PC-3 (cell line): ENCODE measurements around the gene ASB18. TPM values are rescaled to one million over a fixed set of nuclear protein-coding genes. Genes with fewer than 3 reads are reported as not detected.

Experiments
- ATAC-seq: fragments of 200-7000 bp; cut with Tn5 transposase; 2 replicates; pipeline ENCODE4 v1.9.1; 2020; ENCODE audit warnings: mild to moderate bottlenecking, moderate library complexity
- BruUV-seq: library from RNA; stranded (reverse); fragments of 400-500 nt; replicated peaks from 2 replicates; lab custom pipeline; 2021; lab: Mats Ljungman, UMichigan
- CTCF ChIA-PET: fragments of 300-600 bp; sonication (Branson Sonifier 250); formaldehyde crosslinking; loops from one replicate; lab custom pipeline; 2022; ENCODE audit warnings: antibody characterized with exemption; lab: Charles Lee
- POLR2A ChIA-PET: fragments of 300-600 bp; sonication (Branson Sonifier 250); formaldehyde crosslinking; loops from one replicate; lab custom pipeline; 2022; ENCODE audit warnings: antibody characterized with exemption; ENCODE audit not compliant: unreplicated experiment; lab: Charles Lee
- DNase-seq: peaks from one replicate; pipeline ENCODE4 v3.0.0-alpha.2; 2015
- H2AFZ ChIP-seq: fragments of 300-600 bp; sonication (generic); 2 replicates; pipeline ENCODE4 v1.6.0; 2016; ENCODE audit warnings: antibody characterized with exemption, low read length
- H3F3A ChIP-seq: fragments of 300-600 bp; sonication (generic); one replicate; pipeline ENCODE4 v1.6.0; 2017; ENCODE audit warnings: antibody characterized with exemption, low read length, control low read depth, mild to moderate bottlenecking; ENCODE audit not compliant: unreplicated experiment
- H3K27ac ChIP-seq: fragments of 300-600 bp; sonication (generic); 2 replicates; pipeline ENCODE4 v1.5.1; 2016; ENCODE audit warnings: mild to moderate bottlenecking, low read length
- H3K27me3 ChIP-seq: fragments of 300-600 bp; sonication (generic); 2 replicates; pipeline ENCODE4 v1.6.1; 2016; ENCODE audit warnings: low read length, mixed read lengths
- H3K36me3 ChIP-seq: fragments of 300-600 bp; sonication (generic); 2 replicates; pipeline ENCODE4 v1.6.1; 2016; ENCODE audit warnings: low read depth, mixed run types, low read length, mixed read lengths
- H3K4me1 ChIP-seq: fragments of 300-600 bp; sonication (generic); 2 replicates; pipeline ENCODE4 v1.5.1; 2016; ENCODE audit warnings: low read length; ENCODE audit not compliant: insufficient read depth
- H3K4me2 ChIP-seq: fragments of 300-600 bp; sonication (generic); 2 replicates; pipeline ENCODE4 v1.6.0; 2016; ENCODE audit warnings: low read length
- H3K4me3 ChIP-seq: fragments of 300-600 bp; sonication (generic); 2 replicates; pipeline ENCODE4 v1.5.1; 2016; ENCODE audit warnings: mild to moderate bottlenecking, low read length, mixed read lengths
- H3K79me2 ChIP-seq: fragments of 300-600 bp; sonication (generic); 2 replicates; pipeline ENCODE4 v1.6.1; 2017; ENCODE audit warnings: low read length, mixed read lengths
- H3K9ac ChIP-seq: fragments of 300-600 bp; sonication (generic); 2 replicates; pipeline ENCODE4 v1.6.0; 2016; ENCODE audit warnings: mild to moderate bottlenecking, low read length
- H3K9me2 ChIP-seq: fragments of 300-600 bp; sonication (generic); replicated peaks from 2 replicates; pipeline ENCODE4 v1.6.1; 2016; ENCODE audit warnings: mixed run types, low read length, mixed read lengths
- H3K9me3 ChIP-seq: fragments of 300-600 bp; sonication (generic); 2 replicates; pipeline ENCODE4 v1.6.1; 2016; ENCODE audit warnings: low read length, mixed read lengths
- H4K20me1 ChIP-seq: fragments of 300-600 bp; sonication (generic); 2 replicates; pipeline ENCODE4 v1.6.1; 2016; ENCODE audit warnings: low read length, mixed read lengths
- EZH2 ChIP-seq: fragments of 300-600 bp; sonication (generic); IDR thresholded peaks from one replicate; pipeline ENCODE4 v1.6.1; 2017; ENCODE audit warnings: antibody characterized with exemption, mild to moderate bottlenecking, low read length; ENCODE audit not compliant: unreplicated experiment
- EZH2phosphoT487 ChIP-seq: fragments of 300-600 bp; sonication (generic); IDR thresholded peaks from 2 replicates; pipeline ENCODE4 v1.6.1; 2018; ENCODE audit warnings: mild to moderate bottlenecking, antibody characterized with exemption, low read length, borderline replicate concordance
- intact Hi-C: fragments of 100-400 bp; cut with micrococcal nuclease; formaldehyde crosslinking; loops from 2 replicates; pipeline ENCODE4 v1.9.0; 2023
- total RNA-seq: library from RNA; depleted of rRNA; stranded (reverse); fragments of >200 nt; gene quantifications from 2 replicates; pipeline ENCODE4 v1.2.3, GENCODE V29; 2014
- TF ChIP-seq, protein P1 (sequence below): fragments of 300-600 bp; sonication (generic); conservative IDR thresholded peaks from 2 replicates; pipeline ENCODE4 v1.5.1; 2017; ENCODE audit warnings: antibody characterized with exemption, low read depth, mild to moderate bottlenecking, low read length

ASB18 gene
- total RNA-seq, 1 experiment from 2014 or later = 0.15 TPM

DNA sequence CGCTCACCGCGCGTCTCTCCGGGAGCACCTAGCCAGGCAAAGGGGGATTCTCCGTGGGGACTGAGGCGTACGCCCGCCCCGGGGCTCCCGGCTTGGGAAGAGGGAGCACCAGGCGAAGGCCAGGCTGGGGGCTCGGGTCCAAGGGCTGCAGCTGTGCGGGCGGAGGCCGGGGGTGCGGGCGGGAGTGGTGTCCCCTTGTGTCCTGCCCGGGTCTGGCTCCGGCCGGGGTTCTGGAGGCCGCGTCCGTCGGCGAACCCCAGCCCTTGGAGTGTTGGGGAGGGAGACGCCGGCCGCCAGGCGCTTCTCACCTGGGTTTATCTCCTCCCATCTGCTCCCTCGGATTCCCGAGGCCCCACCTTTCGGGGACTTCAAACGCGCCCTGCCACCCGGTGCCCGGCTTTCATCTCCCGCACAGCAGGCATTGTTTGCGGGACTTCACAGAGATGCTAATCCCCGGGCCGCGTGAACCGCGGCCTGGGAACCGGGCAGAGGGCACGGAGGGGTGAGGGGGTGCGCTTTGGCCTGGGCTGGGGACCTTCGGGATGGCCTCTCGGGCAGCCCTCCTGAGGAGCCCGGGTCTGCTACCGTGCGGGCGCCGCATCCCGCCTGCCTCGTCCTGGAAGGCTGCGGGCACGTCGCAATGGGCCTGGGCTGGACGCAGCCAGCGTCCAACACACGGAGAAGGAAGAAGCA lies 91.0 kb downstream of the ASB18 start:
- Histone ChIP-seq H3K36me3 (no peaks in the 10 kb centered on the region), H3K4me1 (peaks cover 13% of the 10 kb centered on the region), H4K20me1 (no peaks in the 10 kb centered on the region), H3K27ac (no peak overlapping the region), H3K79me2 (peaks cover 11% of the 10 kb centered on the region; the same call in 1 of the 2 replicates), H3K4me3 (no peak overlapping the region), H3K9me3 (no peaks in the 10 kb centered on the region), H3K4me2 (no peak overlapping the region), H3K9ac (no peak overlapping the region), H3K9me2 (no peaks in the 10 kb centered on the region), H2AFZ (no peak overlapping the region), H3F3A (no peaks in the 10 kb centered on the region), H3K27me3 (no peaks in the 10 kb centered on the region)
- ATAC-seq = no peak
- TF ChIP-seq EZH2 (no peak), EZH2phosphoT487 (no peak)
- TF ChIP-seq, protein P1, sequence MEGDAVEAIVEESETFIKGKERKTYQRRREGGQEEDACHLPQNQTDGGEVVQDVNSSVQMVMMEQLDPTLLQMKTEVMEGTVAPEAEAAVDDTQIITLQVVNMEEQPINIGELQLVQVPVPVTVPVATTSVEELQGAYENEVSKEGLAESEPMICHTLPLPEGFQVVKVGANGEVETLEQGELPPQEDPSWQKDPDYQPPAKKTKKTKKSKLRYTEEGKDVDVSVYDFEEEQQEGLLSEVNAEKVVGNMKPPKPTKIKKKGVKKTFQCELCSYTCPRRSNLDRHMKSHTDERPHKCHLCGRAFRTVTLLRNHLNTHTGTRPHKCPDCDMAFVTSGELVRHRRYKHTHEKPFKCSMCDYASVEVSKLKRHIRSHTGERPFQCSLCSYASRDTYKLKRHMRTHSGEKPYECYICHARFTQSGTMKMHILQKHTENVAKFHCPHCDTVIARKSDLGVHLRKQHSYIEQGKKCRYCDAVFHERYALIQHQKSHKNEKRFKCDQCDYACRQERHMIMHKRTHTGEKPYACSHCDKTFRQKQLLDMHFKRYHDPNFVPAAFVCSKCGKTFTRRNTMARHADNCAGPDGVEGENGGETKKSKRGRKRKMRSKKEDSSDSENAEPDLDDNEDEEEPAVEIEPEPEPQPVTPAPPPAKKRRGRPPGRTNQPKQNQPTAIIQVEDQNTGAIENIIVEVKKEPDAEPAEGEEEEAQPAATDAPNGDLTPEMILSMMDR = no peak
- POLR2A ChIA-PET = no interaction called here
- no TSS peak for BruUV-seq
- intact Hi-C loops = no loop called here
- CTCF ChIA-PET = no interaction called here
- DNase-seq = no peak

DNA sequence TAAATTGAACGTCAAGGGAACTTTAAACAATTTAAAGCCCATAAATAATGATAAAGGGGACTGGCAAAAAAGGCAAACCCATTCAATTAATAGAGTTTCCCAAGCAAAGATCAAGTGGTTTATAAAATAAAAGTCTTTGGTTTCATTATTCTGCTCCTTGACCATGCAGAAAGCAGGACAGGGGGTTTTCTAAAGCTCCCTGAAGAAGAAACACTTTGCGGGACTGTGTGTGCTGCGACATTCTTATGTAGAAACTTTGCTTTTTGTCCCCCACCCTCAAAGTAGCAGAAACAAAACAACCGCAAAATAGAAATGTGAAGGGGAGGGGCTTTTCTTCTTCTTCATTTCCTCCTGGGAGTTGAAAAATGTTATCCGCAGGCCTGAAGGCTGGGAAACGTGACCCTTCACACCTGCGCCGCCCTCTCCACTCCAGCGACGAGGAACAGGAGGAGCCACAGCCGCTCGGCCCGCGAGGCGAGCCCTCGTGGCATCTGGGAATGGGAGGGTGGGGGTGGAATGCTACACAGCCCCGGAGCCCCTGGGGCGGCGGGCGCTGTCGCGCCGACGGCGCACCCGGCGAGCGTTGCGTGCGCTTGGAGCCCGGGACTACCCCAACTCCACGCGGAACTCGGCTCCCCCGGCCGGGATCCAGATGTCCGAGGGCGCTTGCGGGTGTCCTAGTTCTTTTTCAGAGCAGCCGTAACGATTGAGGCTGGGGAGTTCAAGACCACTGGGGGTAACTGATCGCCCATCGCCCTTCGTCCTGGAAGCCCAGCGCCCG lies 91.8 kb downstream of the ASB18 start:
- CTCF ChIA-PET = no interaction called here
- no TSS peak for BruUV-seq

More for the DNA sequence above, 91.8 kb downstream of the ASB18 start:
- POLR2A ChIA-PET = no interaction called here
- no peaks in the 10 kb centered on the region for H3K9me3 ChIP-seq
- DNase-seq (no peak), ATAC-seq (no peak)
- intact Hi-C loops = no loop called here
- H3K36me3 ChIP-seq = no peaks in the 10 kb centered on the region
- H3K9ac ChIP-seq = no peak overlapping the region
- peaks cover 13% of the 10 kb centered on the region for H3K4me1 ChIP-seq
- H4K20me1 ChIP-seq = no peaks in the 10 kb centered on the region
- no peak overlapping the region for H3K4me2 ChIP-seq
- H2AFZ ChIP-seq = no peak overlapping the region
- no peaks in the 10 kb centered on the region for H3K9me2 ChIP-seq
- H3K27ac ChIP-seq = no peak overlapping the region
- no peaks in the 10 kb centered on the region for H3K27me3 ChIP-seq
- H3K4me3 ChIP-seq = no peak overlapping the region
- no peaks in the 10 kb centered on the region for H3F3A ChIP-seq
- peaks cover 12% of the 10 kb centered on the region; the same call in 1 of the 2 replicates for H3K79me2 ChIP-seq
- TF ChIP-seq EZH2phosphoT487 = no peak
- TF ChIP-seq, protein P1 = no peak
- TF ChIP-seq EZH2 = no peak
